Glutamatergic neuron (in vitro differentiated cells): ENCODE data around the gene CC2D2A. TPM values are rescaled to one million over a fixed set of nuclear protein-coding genes. Genes with fewer than 3 reads are reported as not detected.

ENCODE experiments used
- DNase-seq: peaks from one replicate; pipeline ENCODE4 v3.0.0; 2022
- H3K27ac Mint-ChIP-seq: one replicate; pipeline ENCODE4 v1.8.0; 2020; ENCODE audit warnings: mild to moderate bottlenecking, mixed read lengths, inconsistent platforms; ENCODE audit not compliant: unreplicated experiment
- H3K27me3 Mint-ChIP-seq: one replicate; pipeline ENCODE4 v1.8.0; 2020; ENCODE audit warnings: mild to moderate bottlenecking, moderate library complexity, mixed read lengths, inconsistent platforms; ENCODE audit not compliant: unreplicated experiment
- H3K36me3 Mint-ChIP-seq: one replicate; pipeline ENCODE4 v1.8.0; 2020; ENCODE audit warnings: mild to moderate bottlenecking, mixed read lengths, inconsistent platforms; ENCODE audit not compliant: unreplicated experiment
- H3K4me1 Mint-ChIP-seq: one replicate; pipeline ENCODE4 v1.8.0; 2020; ENCODE audit warnings: mild to moderate bottlenecking, low read depth, mixed read lengths, inconsistent platforms; ENCODE audit not compliant: unreplicated experiment
- H3K4me3 Mint-ChIP-seq: one replicate; pipeline ENCODE4 v1.8.0; 2020; ENCODE audit warnings: mild to moderate bottlenecking, mixed read lengths, inconsistent platforms; ENCODE audit not compliant: unreplicated experiment
- H3K9me3 Mint-ChIP-seq: one replicate; pipeline ENCODE4 v1.8.0; 2020; ENCODE audit warnings: mild to moderate bottlenecking, moderate library complexity, mixed read lengths, inconsistent platforms; ENCODE audit not compliant: unreplicated experiment
- CTCF ChIP-seq: fragments of 200-600 bp; sonication (generic); IDR thresholded peaks from one replicate; pipeline ENCODE4 v1.5.0; 2021; ENCODE audit not compliant: partially characterized antibody, unreplicated experiment
- total RNA-seq: library from RNA; stranded (reverse); fragmentation: NEBNext Ultra II Directional; extraction: Animal tissue kit (Norgen Biotek cat#: 25700); gene quantifications from one replicate; pipeline ENCODE4 v1.2.1, GENCODE V29; 2021; ENCODE audit not compliant: unreplicated experiment

The CC2D2A gene
- total RNA-seq, 1 donor from 2014 or later: 13.3 TPM

GRCh38 chr4:15636818-15637217 lies 167.1 kb downstream of the CC2D2A start:
- Mint-ChIP-seq H3K4me1 (no peaks in the 10 kb centered on the region), H3K4me3 (no peak overlapping the region), H3K9me3 (peaks cover 1% of the 10 kb centered on the region), H3K36me3 (peaks cover 8% of the 10 kb centered on the region), H3K27ac (no peak overlapping the region), H3K27me3 (no peaks in the 10 kb centered on the region)
- no peak for DNase-seq
- no peak for TF ChIP-seq CTCF

GRCh38 chr4:15638418-15638817 lies 168.7 kb downstream of the CC2D2A start:
- H3K27me3 Mint-ChIP-seq: no peaks in the 10 kb centered on the region
- no peak for TF ChIP-seq CTCF
- H3K4me3 Mint-ChIP-seq: no peak overlapping the region
- DNase-seq: no peak
- no peaks in the 10 kb centered on the region for H3K4me1 Mint-ChIP-seq
- no peaks in the 10 kb centered on the region for H3K9me3 Mint-ChIP-seq
- H3K36me3 Mint-ChIP-seq: no peaks in the 10 kb centered on the region
- no peak overlapping the region for H3K27ac Mint-ChIP-seq

GRCh38 chr4:15648600-15648999 lies 178.9 kb downstream of the CC2D2A start:
- Mint-ChIP-seq H3K36me3 (no peaks in the 10 kb centered on the region), H3K4me1 (peaks cover 16% of the 10 kb centered on the region), H3K9me3 (no peaks in the 10 kb centered on the region), H3K27me3 (no peaks in the 10 kb centered on the region), H3K4me3 (no peak overlapping the region), H3K27ac (no peak overlapping the region)
- no peak for DNase-seq
- TF ChIP-seq CTCF: no peak

GRCh38 chr4:15649914-15650545 lies 180.3 kb downstream of the CC2D2A start:
- DNase-seq: peak; percentile 19
- Mint-ChIP-seq H3K4me3 (no peak overlapping the region), H3K4me1 (peaks cover 15% of the 10 kb centered on the region), H3K27ac (peak overlapping the region; percentile 34), H3K27me3 (peaks cover 3% of the 10 kb centered on the region), H3K9me3 (peaks cover 2% of the 10 kb centered on the region), H3K36me3 (no peaks in the 10 kb centered on the region)
- TF ChIP-seq CTCF: peak; percentile 61

Other genes with a start within 250 kb of the CC2D2A start
- gene C1QTNF7, start 41.8 kb upstream of the CC2D2A start, total RNA-seq: not detected
- gene FBXL5, start 185.5 kb downstream of the CC2D2A start, total RNA-seq: 62.2 TPM
- gene FAM200B, start 211.9 kb downstream of the CC2D2A start, total RNA-seq: 27.4 TPM
- gene BST1, start 233.2 kb downstream of the CC2D2A start, total RNA-seq: not detected